VCaP (cell line): ENCODE measurements around the gene ARRB1.

Source experiments
- H3K27ac ChIP-seq: fragments of 450-650 bp; 2 replicates; pipeline ENCODE4 v1.5.1; 2017
- CTCF ChIP-seq: fragments of 450-650 bp; conservative IDR thresholded peaks from 2 replicates; pipeline ENCODE4 v1.5.1; 2017; ENCODE audit warnings: mild to moderate bottlenecking, moderate library complexity

ARRB1 gene

GRCh38 chr11:75350743-75351540 lies 519 bp downstream of the ARRB1 start:
- TF ChIP-seq CTCF, result 0 out of 2 replicates have a peak, but pooled peaks have one; percentile 13
- H3K27ac ChIP-seq, result peak overlapping the region; percentile 94

- H3K27ac ChIP-seq, result peak overlapping the region; percentile 94
- TF ChIP-seq CTCF, result no peak
Measured at GRCh38 chr11:75350122-75350742, 1.2 kb downstream of the ARRB1 start.

- H3K27ac ChIP-seq, result peak overlapping the region; percentile 94; the same call in 1 of the 2 replicates
Measured at GRCh38 chr11:75349521-75350116, 1.8 kb downstream of the ARRB1 start.

GRCh38 chr11:75347781-75348566 lies 3.5 kb downstream of the ARRB1 start:
- H3K27ac ChIP-seq, result no peak overlapping the region
- no peak for TF ChIP-seq CTCF

More at GRCh38 chr11:75349521-75350116, 1.8 kb downstream of the ARRB1 start:
- no peak for TF ChIP-seq CTCF

GRCh38 chr11:75346912-75347647 lies 4.4 kb downstream of the ARRB1 start:
- H3K27ac ChIP-seq, result no peak overlapping the region
- no peak for TF ChIP-seq CTCF

- TF ChIP-seq CTCF, result no peak
- no peak overlapping the region for H3K27ac ChIP-seq
Measured at GRCh38 chr11:75346296-75346695, 5.2 kb downstream of the ARRB1 start.
